Activated CD8-positive, alpha-beta T cell treated with anti-CD3 and anti-CD28 coated beads for 36 hours (primary cell): ENCODE data around the gene ARSB. TPM values are rescaled to one million over a fixed set of nuclear protein-coding genes. Genes with fewer than 3 reads are reported as not detected.

Experiments used
- ATAC-seq: fragments of 200-7000 bp; cut with Tn5 transposase; one replicate; pipeline ENCODE4 v1.10.0; 2021; ENCODE audit warnings: mild to moderate bottlenecking, moderate library complexity
- CTCF ChIA-PET: fragments of 350-600 bp; sonication (Branson Sonifier 250); formaldehyde crosslinking; loops from one replicate; lab custom pipeline; 2021; ENCODE audit warnings: antibody characterized with exemption; lab: Charles Lee
- POLR2A ChIA-PET: fragments of 350-600 bp; sonication (Branson Sonifier 250); formaldehyde crosslinking; loops from one replicate; lab custom pipeline; 2021; ENCODE audit warnings: antibody characterized with exemption; lab: Charles Lee
- DNase-seq: peaks from one replicate; pipeline ENCODE4 v3.0.0-alpha.2; 2020
- H3K27ac Mint-ChIP-seq: one replicate; pipeline ENCODE4 v1.8.0; 2021; ENCODE audit warnings: mild to moderate bottlenecking, mixed read lengths
- H3K27me3 Mint-ChIP-seq: one replicate; pipeline ENCODE4 v1.8.0; 2021; ENCODE audit warnings: mixed read lengths
- H3K36me3 Mint-ChIP-seq: one replicate; pipeline ENCODE4 v1.8.0; 2021; ENCODE audit warnings: low read depth, mixed read lengths
- H3K4me1 Mint-ChIP-seq: one replicate; pipeline ENCODE4 v1.8.0; 2021; ENCODE audit warnings: low read depth, mixed read lengths
- H3K4me3 Mint-ChIP-seq: one replicate; pipeline ENCODE4 v1.8.0; 2021; ENCODE audit warnings: mild to moderate bottlenecking, moderate library complexity, mixed read lengths
- H3K9me3 Mint-ChIP-seq: one replicate; pipeline ENCODE4 v1.8.0; 2021; ENCODE audit warnings: mixed read lengths
- intact Hi-C: fragments of 100-400 bp; cut with micrococcal nuclease; formaldehyde crosslinking; loops from one replicate; pipeline ENCODE4 v1.10.0; 2022
- total RNA-seq, 2 experiments: library from RNA; stranded (reverse); gene quantifications; one replicate each; pipeline ENCODE4 v1.2.3, GENCODE V29; 2021
- TF ChIP-seq, protein P1 (sequence below): fragments of 200-600 bp; IDR thresholded peaks from one replicate; pipeline ENCODE4 v1.8.0; 2022; ENCODE audit warnings: antibody characterized with exemption, mild to moderate bottlenecking

Gene ARSB
- total RNA-seq, 2 experiments from 2014 or later: 8.8 to 9.1 TPM

DNA sequence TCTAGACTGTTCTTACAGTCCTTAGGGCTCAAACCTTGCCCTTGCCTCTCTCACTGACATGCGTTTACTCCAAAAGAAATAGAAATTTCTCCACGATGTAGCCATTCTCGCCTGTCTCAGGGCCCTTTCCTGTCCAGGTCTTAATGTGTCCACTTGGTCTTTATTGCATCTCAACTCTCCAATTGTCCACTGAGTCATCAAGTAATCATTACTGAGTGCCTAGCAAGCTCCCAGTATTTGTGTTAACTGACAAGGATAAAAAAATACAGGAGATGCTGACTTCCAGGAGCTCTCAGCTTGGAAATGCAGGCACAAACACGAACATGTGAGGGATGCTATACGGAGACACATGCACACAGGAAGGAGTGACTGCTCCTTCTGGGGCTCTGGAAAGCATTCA, 147.3 kb downstream of the ARSB start:
- peaks cover 5% of the 10 kb centered on the region for H3K36me3 Mint-ChIP-seq
- intact Hi-C loops: no loop called here
- ChIA-PET POLR2A (no interaction called here), CTCF (no interaction called here)
- TF ChIP-seq, protein P1, sequence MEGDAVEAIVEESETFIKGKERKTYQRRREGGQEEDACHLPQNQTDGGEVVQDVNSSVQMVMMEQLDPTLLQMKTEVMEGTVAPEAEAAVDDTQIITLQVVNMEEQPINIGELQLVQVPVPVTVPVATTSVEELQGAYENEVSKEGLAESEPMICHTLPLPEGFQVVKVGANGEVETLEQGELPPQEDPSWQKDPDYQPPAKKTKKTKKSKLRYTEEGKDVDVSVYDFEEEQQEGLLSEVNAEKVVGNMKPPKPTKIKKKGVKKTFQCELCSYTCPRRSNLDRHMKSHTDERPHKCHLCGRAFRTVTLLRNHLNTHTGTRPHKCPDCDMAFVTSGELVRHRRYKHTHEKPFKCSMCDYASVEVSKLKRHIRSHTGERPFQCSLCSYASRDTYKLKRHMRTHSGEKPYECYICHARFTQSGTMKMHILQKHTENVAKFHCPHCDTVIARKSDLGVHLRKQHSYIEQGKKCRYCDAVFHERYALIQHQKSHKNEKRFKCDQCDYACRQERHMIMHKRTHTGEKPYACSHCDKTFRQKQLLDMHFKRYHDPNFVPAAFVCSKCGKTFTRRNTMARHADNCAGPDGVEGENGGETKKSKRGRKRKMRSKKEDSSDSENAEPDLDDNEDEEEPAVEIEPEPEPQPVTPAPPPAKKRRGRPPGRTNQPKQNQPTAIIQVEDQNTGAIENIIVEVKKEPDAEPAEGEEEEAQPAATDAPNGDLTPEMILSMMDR: no peak
- no peak for ATAC-seq
- H3K27me3 Mint-ChIP-seq: no peaks in the 10 kb centered on the region
- H3K27ac Mint-ChIP-seq: no peak overlapping the region
- no peaks in the 10 kb centered on the region for H3K4me1 Mint-ChIP-seq
- no peak overlapping the region for H3K4me3 Mint-ChIP-seq
- no peaks in the 10 kb centered on the region for H3K9me3 Mint-ChIP-seq
- DNase-seq: no peak

DNA sequence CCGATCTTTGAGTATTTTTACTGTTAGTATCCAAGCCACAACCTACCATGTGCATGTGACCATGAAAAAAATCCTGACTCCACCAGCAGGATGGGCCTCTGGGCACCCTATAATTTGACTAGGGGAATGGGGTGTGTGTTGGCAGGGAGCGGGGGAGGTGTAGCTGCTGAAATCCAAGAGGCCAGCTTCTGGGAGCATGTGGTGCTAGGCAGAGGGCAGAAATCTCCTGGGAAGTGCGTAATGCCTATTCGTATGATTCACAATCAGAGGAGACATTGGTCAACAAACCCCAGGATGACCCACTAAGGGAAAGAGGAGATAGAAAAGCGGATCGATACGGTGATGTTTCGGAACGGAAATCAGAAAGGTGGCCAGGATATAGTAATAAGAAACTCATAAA, 149.9 kb downstream of the ARSB start:
- Mint-ChIP-seq H3K36me3 (peaks cover 5% of the 10 kb centered on the region), H3K27ac (no peak overlapping the region), H3K4me3 (no peak overlapping the region), H3K9me3 (no peaks in the 10 kb centered on the region), H3K27me3 (no peaks in the 10 kb centered on the region), H3K4me1 (no peaks in the 10 kb centered on the region)
- no peak for DNase-seq
- POLR2A ChIA-PET: no interaction called here
- TF ChIP-seq, protein P1: no peak
- intact Hi-C loops: no loop called here
- CTCF ChIA-PET: no interaction called here
- no peak for ATAC-seq

DNA sequence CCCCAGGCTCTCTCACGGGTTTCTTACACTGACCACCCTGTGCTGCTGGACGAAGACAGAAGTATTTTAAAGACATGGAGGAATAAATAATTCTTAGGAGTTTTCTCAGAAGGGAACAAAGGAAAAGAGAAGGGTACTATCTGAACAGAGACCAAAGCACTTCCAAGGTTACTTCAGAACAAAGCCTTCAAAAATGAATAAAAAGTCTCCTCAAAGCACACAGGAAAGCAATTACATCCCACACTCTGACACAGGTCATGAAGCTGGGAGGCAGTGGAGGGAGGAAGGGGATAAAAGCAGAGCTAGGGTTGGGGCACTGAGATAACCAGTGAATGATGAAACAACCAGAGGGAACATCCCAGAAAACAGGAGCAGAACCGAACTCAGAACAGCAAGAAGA, 151.8 kb downstream of the ARSB start:
- Mint-ChIP-seq H3K36me3 (peaks cover 5% of the 10 kb centered on the region), H3K4me1 (no peaks in the 10 kb centered on the region), H3K9me3 (no peaks in the 10 kb centered on the region), H3K27me3 (no peaks in the 10 kb centered on the region), H3K4me3 (no peak overlapping the region), H3K27ac (no peak overlapping the region)
- CTCF ChIA-PET: interaction anchor here (0.8 kb wide), 1 partner anchor 191 kb away, joined by 3 read pairs; no protein-coding TSS in a partner anchor
- intact Hi-C loops: no loop called here
- TF ChIP-seq, protein P1: no peak
- ATAC-seq (no peak), DNase-seq (no peak)
- POLR2A ChIA-PET: no interaction called here

DNA sequence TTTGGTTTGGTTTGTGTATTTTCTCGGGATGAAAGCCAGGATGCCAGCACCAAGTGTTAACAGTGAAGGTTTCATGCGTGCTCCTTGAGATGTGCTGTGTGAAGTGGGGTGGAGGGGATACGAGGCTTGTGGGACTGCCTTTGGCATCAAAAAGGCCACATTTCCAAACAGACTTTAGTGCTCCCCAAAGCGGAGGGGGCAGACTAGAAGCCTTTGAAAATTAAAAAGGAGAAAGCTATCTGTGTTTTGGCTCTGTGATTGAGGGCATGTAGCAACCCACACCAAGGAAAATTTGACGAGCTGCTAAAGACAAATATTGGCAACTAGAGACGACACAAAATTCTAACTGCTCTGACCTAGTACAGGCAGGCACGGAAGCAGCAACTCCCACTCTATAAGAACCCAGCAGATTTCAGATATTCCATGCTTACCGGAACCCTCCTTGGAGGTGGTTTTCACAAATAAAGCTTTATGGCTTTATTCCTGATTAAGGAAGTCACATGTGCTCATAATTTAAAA, 154.5 kb downstream of the ARSB start:
- no peaks in the 10 kb centered on the region for H3K27me3 Mint-ChIP-seq
- DNase-seq: no peak
- no peak overlapping the region for H3K4me3 Mint-ChIP-seq
- no peak overlapping the region for H3K27ac Mint-ChIP-seq
- intact Hi-C loops: no loop called here
- no peaks in the 10 kb centered on the region for H3K4me1 Mint-ChIP-seq
- POLR2A ChIA-PET: no interaction called here
- ATAC-seq: no peak
- peaks cover 4% of the 10 kb centered on the region for H3K36me3 Mint-ChIP-seq
- CTCF ChIA-PET: interaction anchor here (1.0 kb wide), 1 partner anchor 12 kb away, joined by 3 read pairs; no protein-coding TSS in a partner anchor
- TF ChIP-seq, protein P1: no peak
- H3K9me3 Mint-ChIP-seq: no peaks in the 10 kb centered on the region

DNA sequence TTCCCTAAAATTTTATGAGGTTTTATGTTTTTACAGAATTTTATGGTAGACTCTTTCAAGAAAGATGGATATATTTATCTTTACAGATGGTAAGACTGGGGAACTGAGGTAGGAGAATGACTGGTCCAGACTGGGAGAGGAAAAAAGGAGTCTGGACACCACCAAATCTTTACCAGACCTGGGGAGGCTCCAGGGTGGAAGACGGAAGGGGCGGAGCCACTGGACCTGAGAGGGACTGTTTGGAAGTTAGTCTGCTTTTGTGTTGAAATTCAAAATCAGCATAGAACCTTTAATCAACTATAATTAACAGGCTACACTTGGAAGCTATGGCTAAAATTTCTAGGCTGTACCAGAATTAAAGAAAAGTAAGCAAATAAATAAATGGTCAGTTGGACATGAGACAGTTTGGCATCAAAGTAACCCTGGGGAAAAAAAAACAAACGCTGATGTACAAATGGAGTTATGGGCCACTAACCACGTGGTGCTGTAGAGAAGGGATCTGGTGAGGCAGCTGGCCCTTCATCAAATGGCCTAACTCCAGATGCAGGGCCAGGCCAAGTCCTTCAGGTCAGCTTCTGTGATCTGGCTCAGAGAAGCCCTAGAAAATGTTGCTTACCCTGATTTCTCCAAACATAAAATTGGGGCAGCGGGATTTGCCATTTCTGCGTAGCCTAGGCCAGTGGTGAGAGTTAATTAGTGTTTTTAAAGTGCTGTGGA, 155.1 kb downstream of the ARSB start:
- H3K36me3 Mint-ChIP-seq: peaks cover 4% of the 10 kb centered on the region
- H3K27ac Mint-ChIP-seq: no peak overlapping the region
- ChIA-PET CTCF (interaction anchor here (1.0 kb wide), 1 partner anchor 13 kb away, joined by 3 read pairs; no protein-coding TSS in a partner anchor), POLR2A (no interaction called here)
- no peaks in the 10 kb centered on the region for H3K27me3 Mint-ChIP-seq
- no peaks in the 10 kb centered on the region for H3K9me3 Mint-ChIP-seq
- no peak overlapping the region for H3K4me3 Mint-ChIP-seq
- H3K4me1 Mint-ChIP-seq: no peaks in the 10 kb centered on the region
- DNase-seq (no peak), ATAC-seq (no peak)
- intact Hi-C loops: no loop called here
- TF ChIP-seq, protein P1: no peak
